Activated CD8-positive, alpha-beta T cell treated with anti-CD3 and anti-CD28 coated beads for 36 hours (primary cell): ENCODE results near the gene KL. TPM values are rescaled to one million over a fixed set of nuclear protein-coding genes. Genes with fewer than 3 reads are reported as not detected.

Experiments used
- ATAC-seq: fragments of 200-7000 bp; cut with Tn5 transposase; one replicate; pipeline ENCODE4 v1.10.0; 2021; ENCODE audit warnings: mild to moderate bottlenecking, moderate library complexity
- CTCF ChIA-PET: fragments of 350-600 bp; sonication (Branson Sonifier 250); formaldehyde crosslinking; loops from one replicate; lab custom pipeline; 2021; ENCODE audit warnings: antibody characterized with exemption; lab: Charles Lee
- POLR2A ChIA-PET: fragments of 350-600 bp; sonication (Branson Sonifier 250); formaldehyde crosslinking; loops from one replicate; lab custom pipeline; 2021; ENCODE audit warnings: antibody characterized with exemption; lab: Charles Lee
- DNase-seq: peaks from one replicate; pipeline ENCODE4 v3.0.0-alpha.2; 2020
- H3K27ac Mint-ChIP-seq: one replicate; pipeline ENCODE4 v1.8.0; 2021; ENCODE audit warnings: mild to moderate bottlenecking, mixed read lengths
- H3K27me3 Mint-ChIP-seq: one replicate; pipeline ENCODE4 v1.8.0; 2021; ENCODE audit warnings: mixed read lengths
- H3K36me3 Mint-ChIP-seq: one replicate; pipeline ENCODE4 v1.8.0; 2021; ENCODE audit warnings: low read depth, mixed read lengths
- H3K4me1 Mint-ChIP-seq: one replicate; pipeline ENCODE4 v1.8.0; 2021; ENCODE audit warnings: low read depth, mixed read lengths
- H3K4me3 Mint-ChIP-seq: one replicate; pipeline ENCODE4 v1.8.0; 2021; ENCODE audit warnings: mild to moderate bottlenecking, moderate library complexity, mixed read lengths
- H3K9me3 Mint-ChIP-seq: one replicate; pipeline ENCODE4 v1.8.0; 2021; ENCODE audit warnings: mixed read lengths
- CTCF ChIP-seq: fragments of 200-600 bp; IDR thresholded peaks from one replicate; pipeline ENCODE4 v1.8.0; 2022; ENCODE audit warnings: antibody characterized with exemption, mild to moderate bottlenecking
- intact Hi-C: fragments of 100-400 bp; cut with micrococcal nuclease; formaldehyde crosslinking; loops from one replicate; pipeline ENCODE4 v1.10.0; 2022
- total RNA-seq, 2 experiments: library from RNA; stranded (reverse); gene quantifications; one replicate each; pipeline ENCODE4 v1.2.3, GENCODE V29; 2021

Gene KL
- total RNA-seq, 2 experiments from 2014 or later = 0.22 to 0.27 TPM

GRCh38 chr13:33033051-33033812, 17.0 kb downstream of the KL start:
- DNase-seq = peak; percentile 63
- POLR2A ChIA-PET = interaction anchor here (0.6 kb wide), 1 partner anchor 189 kb away, joined by 5 read pairs; no protein-coding TSS in a partner anchor
- H3K4me1 Mint-ChIP-seq = peaks cover 9% of the 10 kb centered on the region
- H3K27me3 Mint-ChIP-seq = peaks cover 7% of the 10 kb centered on the region
- CTCF ChIA-PET = interaction anchor here (1.2 kb wide), 1 partner anchor 15 kb away, joined by 3 read pairs; no protein-coding TSS in a partner anchor
- TF ChIP-seq CTCF = no peak
- intact Hi-C loops = no loop called here
- peaks cover 2% of the 10 kb centered on the region for H3K36me3 Mint-ChIP-seq
- peak; percentile 99 for ATAC-seq
- peaks cover 2% of the 10 kb centered on the region for H3K9me3 Mint-ChIP-seq
- peak overlapping the region; percentile 91 for H3K27ac Mint-ChIP-seq
- peak overlapping the region; percentile 68 for H3K4me3 Mint-ChIP-seq

- H3K27ac Mint-ChIP-seq = peak overlapping the region; percentile 91
- peak overlapping the region; percentile 68 for H3K4me3 Mint-ChIP-seq
- no peak for TF ChIP-seq CTCF
- CTCF ChIA-PET = interaction anchor here (1.2 kb wide), 1 partner anchor 16 kb away, joined by 3 read pairs; no protein-coding TSS in a partner anchor
- peaks cover 2% of the 10 kb centered on the region for H3K36me3 Mint-ChIP-seq
- POLR2A ChIA-PET = no interaction called here
- ATAC-seq (peak; percentile 5), DNase-seq (no peak)
- peaks cover 9% of the 10 kb centered on the region for H3K4me1 Mint-ChIP-seq
- intact Hi-C loops = no loop called here
- peaks cover 2% of the 10 kb centered on the region for H3K9me3 Mint-ChIP-seq
- H3K27me3 Mint-ChIP-seq = peaks cover 6% of the 10 kb centered on the region
Measured at GRCh38 chr13:33033986-33034385, 17.8 kb downstream of the KL start.

GRCh38 chr13:33034882-33035520, 18.8 kb downstream of the KL start:
- ATAC-seq (no peak), DNase-seq (no peak)
- Mint-ChIP-seq H3K27me3 (peaks cover 4% of the 10 kb centered on the region), H3K4me1 (peaks cover 9% of the 10 kb centered on the region), H3K4me3 (no peak overlapping the region), H3K9me3 (peaks cover 2% of the 10 kb centered on the region), H3K36me3 (peaks cover 2% of the 10 kb centered on the region), H3K27ac (no peak overlapping the region)
- intact Hi-C loops = no loop called here
- no peak for TF ChIP-seq CTCF
- CTCF ChIA-PET = interaction anchor here (0.9 kb wide), 1 partner anchor 690 kb away, joined by 3 read pairs; no protein-coding TSS in a partner anchor
- POLR2A ChIA-PET = no interaction called here

- DNase-seq = no peak
- Mint-ChIP-seq H3K27ac (no peak overlapping the region), H3K36me3 (peaks cover 2% of the 10 kb centered on the region), H3K27me3 (peaks cover 4% of the 10 kb centered on the region), H3K4me3 (no peak overlapping the region), H3K4me1 (peaks cover 9% of the 10 kb centered on the region), H3K9me3 (no peaks in the 10 kb centered on the region)
- ChIA-PET POLR2A (no interaction called here), CTCF (interaction anchor here (1.0 kb wide), 1 partner anchor 10 kb away, joined by 3 read pairs; no protein-coding TSS in a partner anchor)
- no peak for ATAC-seq
- intact Hi-C loops = no loop called here
- no peak for TF ChIP-seq CTCF
Measured at GRCh38 chr13:33037673-33038072, 21.4 kb downstream of the KL start.

- no peak for TF ChIP-seq CTCF
- ChIA-PET CTCF (interaction anchor here (1.0 kb wide), 1 partner anchor 22 kb away, joined by 3 read pairs; no protein-coding TSS in a partner anchor), POLR2A (no interaction called here)
- no peak for ATAC-seq
- no peaks in the 10 kb centered on the region for H3K36me3 Mint-ChIP-seq
- no peak overlapping the region for H3K27ac Mint-ChIP-seq
- no peak overlapping the region for H3K4me3 Mint-ChIP-seq
- intact Hi-C loops = no loop called here
- no peak for DNase-seq
- H3K27me3 Mint-ChIP-seq = peaks cover 5% of the 10 kb centered on the region
- H3K9me3 Mint-ChIP-seq = no peaks in the 10 kb centered on the region
- no peaks in the 10 kb centered on the region for H3K4me1 Mint-ChIP-seq
Measured at GRCh38 chr13:33040090-33040489, 23.9 kb downstream of the KL start.
